SHP77 (cell line): ENCODE measurements around the gene LUM.
A peak's percentile ranks its signal among the peaks of the same experiment; 100 is the strongest.

Experiments used
- DNase-seq, 2 experiments: peaks; one replicate each; lab custom pipeline; 2025; lab: John Stamatoyannopoulos, UW

LUM gene

GRCh38 chr12:91074851-91075250, 36.4 kb downstream of the LUM start:
- DNase-seq: no peak

GRCh38 chr12:91074154-91074709, 37.1 kb downstream of the LUM start:
- DNase-seq: no peak

- no peak for DNase-seq
These were observed 37.9 kb downstream of the LUM start for GRCh38 chr12:91073426-91073825.

GRCh38 chr12:91072931-91073330, 38.4 kb downstream of the LUM start:
- no peak for DNase-seq

- no peak for DNase-seq
These were observed 40.4 kb downstream of the LUM start for GRCh38 chr12:91070936-91071335.

GRCh38 chr12:91065396-91065795, 45.9 kb downstream of the LUM start:
- no peak for DNase-seq

GRCh38 chr12:91064640-91065039, 46.7 kb downstream of the LUM start:
- no peak for DNase-seq

GRCh38 chr12:91061091-91061490, 50.2 kb downstream of the LUM start:
- DNase-seq: no peak

GRCh38 chr12:91059211-91059610, 52.1 kb downstream of the LUM start:
- DNase-seq: no peak

GRCh38 chr12:91058786-91059185, 52.5 kb downstream of the LUM start:
- DNase-seq: no peak

- DNase-seq: no peak
These were observed 53.7 kb downstream of the LUM start, which contains the start of gene KERA for GRCh38 chr12:91057368-91058165. KERA (minus strand) TSS chr12:91058024; CDS start chr12:91056281, 1,743 bp downstream.

GRCh38 chr12:91056488-91056887, 54.8 kb downstream of the LUM start:
- no peak for DNase-seq

- no peak for DNase-seq
These were observed 55.3 kb downstream of the LUM start for GRCh38 chr12:91055976-91056375.

- DNase-seq: peak in 1 of 2 experiments; percentile 2
These were observed 57.2 kb downstream of the LUM start for GRCh38 chr12:91053951-91054715.
